Ascending aorta (tissue), 2 donors: Measurements from ENCODE around the gene ESAM. TPM values are rescaled to one million over a fixed set of nuclear protein-coding genes. Genes with fewer than 3 reads are reported as not detected.

Experiments
- DNase-seq, 2 donors: peaks; one replicate each; pipeline ENCODE4 v3.0.0-alpha.2; 2019; ENCODE audit warnings: low spot score in 2 of 2
- H3K27ac ChIP-seq, 2 donors: fragments of 200-600 bp; sonication (generic); one replicate each; pipeline ENCODE4 v1.5.1; 2016 to 2017; ENCODE audit warnings: mild to moderate bottlenecking in 1 of 2
- H3K27me3 ChIP-seq: fragments of 200-600 bp; sonication (generic); one replicate; pipeline ENCODE4 v1.5.1; 2017
- H3K36me3 ChIP-seq, 2 donors: fragments of 200-600 bp; sonication (generic); one replicate each; pipeline ENCODE4 v1.5.1; 2016
- H3K4me1 ChIP-seq, 2 donors: fragments of 200-600 bp; sonication (generic); one replicate each; pipeline ENCODE4 v1.5.1; 2016 to 2017; ENCODE audit warnings: mild to moderate bottlenecking in 1 of 2
- H3K4me3 ChIP-seq, 2 donors: fragments of 200-600 bp; sonication (generic); one replicate each; pipeline ENCODE4 v1.5.1; 2016 to 2017; ENCODE audit warnings: mild to moderate bottlenecking in 1 of 2
- H3K9me3 ChIP-seq, 2 donors: fragments of 200-600 bp; sonication (generic); one replicate each; pipeline ENCODE4 v1.5.1; 2016
- intact Hi-C: fragments of 100-400 bp; cut with DNase I; formaldehyde crosslinking; loops from one replicate; pipeline ENCODE4 v1.15.1; 2023
- total RNA-seq: library from RNA; depleted of rRNA; stranded (reverse); fragments of >200 nt; gene quantifications from one replicate; pipeline ENCODE4 v1.1.0, GENCODE V29; 2016
- TF ChIP-seq, protein P1 (sequence below), 3 experiments: fragments of 200-600 bp in 2 of 3; fragments of 450-650 bp in 1 of 3; sonication (generic) in 2 of 3; IDR thresholded peaks; one replicate each; pipeline ENCODE4 v1.5.1; 2016 to 2019; ENCODE audit warnings: antibody characterized with exemption in 3 of 3, mild to moderate bottlenecking in 1 of 3, moderate library complexity in 1 of 3

ESAM gene
- total RNA-seq, 1 donor from 2014 or later = 257 TPM

DNA sequence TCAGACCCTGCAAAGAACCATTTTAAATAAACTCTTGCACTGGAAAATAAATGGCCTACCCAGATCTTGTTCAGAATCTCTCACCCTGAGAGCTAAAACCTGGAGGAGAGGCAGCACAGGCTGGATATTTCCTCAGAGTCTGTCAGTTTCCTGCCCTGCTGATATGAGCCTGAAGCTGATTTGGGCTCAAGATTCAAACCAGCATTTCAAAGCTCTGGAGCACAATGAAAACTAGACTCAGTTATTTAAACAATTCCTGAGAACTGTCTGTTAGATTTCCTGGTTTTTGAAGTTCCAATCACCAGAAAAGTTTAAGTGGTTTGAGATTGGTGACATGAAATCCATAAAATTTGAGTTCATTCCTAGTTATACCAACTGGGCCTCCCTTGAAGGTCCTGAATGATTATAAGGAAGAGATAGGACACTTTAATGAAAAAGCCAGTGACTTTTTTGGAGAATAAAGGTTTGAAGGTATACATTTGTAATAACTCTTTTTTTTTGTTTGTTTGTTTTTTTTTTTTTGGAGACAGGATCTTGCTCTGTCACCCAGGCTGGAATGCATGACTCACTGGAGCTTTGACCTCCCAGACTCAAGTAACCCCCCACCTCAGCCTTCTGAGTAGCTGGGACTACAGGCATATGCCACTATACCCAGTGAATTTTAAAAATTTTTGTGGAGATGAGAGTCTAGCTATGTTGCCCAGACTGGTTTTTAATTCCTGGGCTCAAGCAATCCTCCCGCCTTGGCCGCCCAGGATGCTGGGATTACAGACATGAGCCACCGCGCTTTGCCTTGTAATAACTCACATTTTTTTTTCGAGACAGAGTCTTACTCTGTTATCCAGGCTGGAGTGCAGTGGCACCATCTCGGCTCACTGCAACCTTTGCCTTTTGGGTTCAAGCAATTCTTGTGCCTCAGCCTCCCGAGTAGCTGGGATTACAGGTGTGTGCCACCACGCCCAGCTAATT, 8.0 kb upstream of the ESAM start:
- Histone ChIP-seq H3K4me3 (no peak overlapping the region), H3K27me3 (no peaks in the 10 kb centered on the region), H3K4me1 (no peaks in the 10 kb centered on the region), H3K27ac (no peak overlapping the region), H3K36me3 (peaks cover 29 to 50% of the 10 kb centered on the region in 2 donors), H3K9me3 (no peaks in the 10 kb centered on the region)
- no peak for DNase-seq
- intact Hi-C loops = no loop called here
- TF ChIP-seq, protein P1, sequence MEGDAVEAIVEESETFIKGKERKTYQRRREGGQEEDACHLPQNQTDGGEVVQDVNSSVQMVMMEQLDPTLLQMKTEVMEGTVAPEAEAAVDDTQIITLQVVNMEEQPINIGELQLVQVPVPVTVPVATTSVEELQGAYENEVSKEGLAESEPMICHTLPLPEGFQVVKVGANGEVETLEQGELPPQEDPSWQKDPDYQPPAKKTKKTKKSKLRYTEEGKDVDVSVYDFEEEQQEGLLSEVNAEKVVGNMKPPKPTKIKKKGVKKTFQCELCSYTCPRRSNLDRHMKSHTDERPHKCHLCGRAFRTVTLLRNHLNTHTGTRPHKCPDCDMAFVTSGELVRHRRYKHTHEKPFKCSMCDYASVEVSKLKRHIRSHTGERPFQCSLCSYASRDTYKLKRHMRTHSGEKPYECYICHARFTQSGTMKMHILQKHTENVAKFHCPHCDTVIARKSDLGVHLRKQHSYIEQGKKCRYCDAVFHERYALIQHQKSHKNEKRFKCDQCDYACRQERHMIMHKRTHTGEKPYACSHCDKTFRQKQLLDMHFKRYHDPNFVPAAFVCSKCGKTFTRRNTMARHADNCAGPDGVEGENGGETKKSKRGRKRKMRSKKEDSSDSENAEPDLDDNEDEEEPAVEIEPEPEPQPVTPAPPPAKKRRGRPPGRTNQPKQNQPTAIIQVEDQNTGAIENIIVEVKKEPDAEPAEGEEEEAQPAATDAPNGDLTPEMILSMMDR (IDR thresholded peaks at IDR 0.05) = no peak

DNA sequence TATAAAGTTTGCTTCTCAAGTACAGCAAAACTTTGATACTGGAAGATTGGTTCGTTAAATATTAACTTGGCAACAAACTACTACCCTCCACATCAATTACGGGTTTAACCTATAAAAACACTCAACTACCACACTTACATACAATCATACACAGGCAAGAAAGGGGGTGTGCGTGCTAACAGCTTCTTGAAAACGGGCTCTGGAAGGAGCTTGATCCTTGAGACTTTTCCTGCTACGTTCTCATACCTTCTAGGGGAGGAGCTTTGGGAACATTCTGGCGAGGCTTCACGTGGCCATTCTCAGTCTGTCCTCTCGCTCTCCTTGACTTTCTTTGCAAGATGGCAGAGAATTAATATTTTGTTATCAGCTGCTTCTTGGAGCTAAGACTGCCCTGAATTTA, 6.8 kb upstream of the ESAM start:
- Histone ChIP-seq H3K27me3 (no peaks in the 10 kb centered on the region), H3K4me1 (no peaks in the 10 kb centered on the region), H3K27ac (no peak overlapping the region), H3K36me3 (peaks cover 25 to 59% of the 10 kb centered on the region in 2 donors), H3K4me3 (no peak overlapping the region), H3K9me3 (no peaks in the 10 kb centered on the region)
- TF ChIP-seq, protein P1 (IDR thresholded peaks at IDR 0.05) = no peak
- intact Hi-C loops = no loop called here
- DNase-seq = no peak

DNA sequence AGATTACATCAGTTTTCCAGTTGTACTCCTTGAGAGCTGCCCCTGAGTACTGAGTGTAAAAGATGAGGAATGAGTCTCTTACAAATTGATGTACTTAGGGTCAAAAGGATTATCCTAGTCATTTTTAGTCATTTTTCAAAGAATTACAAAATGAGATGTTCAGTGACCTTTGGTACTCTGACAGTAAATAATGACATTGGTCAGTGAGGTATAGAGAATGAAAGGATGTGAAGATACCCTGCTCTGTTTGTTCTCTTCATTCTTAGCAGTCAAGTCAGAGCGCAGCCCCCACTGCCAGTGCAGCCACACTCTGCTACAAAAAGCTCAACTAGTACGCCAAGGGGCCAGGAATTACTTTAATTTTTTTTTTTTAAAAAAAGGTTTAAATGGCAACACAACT, 4.1 kb upstream of the ESAM start:
- TF ChIP-seq, protein P1 (IDR thresholded peaks at IDR 0.05) = no peak
- Histone ChIP-seq H3K36me3 (peaks cover 12 to 46% of the 10 kb centered on the region in 2 donors), H3K9me3 (no peaks in the 10 kb centered on the region), H3K27ac (no peak overlapping the region), H3K4me1 (peaks cover 0 to 10% of the 10 kb centered on the region in 2 donors), H3K4me3 (no peak overlapping the region), H3K27me3 (no peaks in the 10 kb centered on the region)
- intact Hi-C loops = no loop called here
- no peak for DNase-seq

DNA sequence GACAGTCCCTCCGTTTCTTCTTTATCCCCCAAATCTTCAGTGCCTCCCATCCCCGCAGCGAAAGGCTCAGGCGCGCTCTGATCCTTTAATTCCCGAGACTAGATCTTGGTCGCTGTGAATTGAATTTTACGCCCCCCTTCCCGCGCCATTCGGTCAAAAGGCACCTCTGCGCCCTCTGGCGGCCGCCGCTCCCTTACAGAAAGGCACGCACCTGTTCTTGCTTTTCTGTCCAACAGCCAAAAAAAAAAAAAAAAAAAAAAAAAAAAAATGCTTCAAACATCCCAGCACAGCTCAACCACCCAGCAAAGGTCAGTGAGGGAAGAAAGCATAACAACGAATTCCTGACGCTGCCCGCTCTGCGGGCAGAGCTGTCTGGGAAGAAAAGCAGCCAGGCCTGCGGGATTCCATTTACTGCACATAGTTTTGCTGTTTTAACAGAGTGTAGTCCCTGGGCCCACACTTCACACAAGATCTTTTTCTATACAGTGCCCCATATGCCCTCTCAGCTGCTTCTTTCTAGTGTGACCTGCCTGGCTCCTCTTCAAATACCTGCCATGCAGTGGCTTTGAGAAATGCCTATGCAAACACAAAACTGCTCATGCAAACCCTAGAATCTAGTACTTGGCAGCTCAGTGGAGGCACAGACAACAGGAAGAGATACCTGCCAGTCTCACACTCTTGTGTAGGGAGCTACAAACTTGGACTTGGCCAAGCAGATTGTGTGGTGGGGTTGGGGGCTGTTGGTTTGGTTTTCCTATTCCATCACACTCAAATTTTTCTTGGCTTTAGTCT, 1.3 kb upstream of the ESAM start:
- peak overlapping the region; percentile 79 to 85 for H3K27ac ChIP-seq
- H3K4me1 ChIP-seq = peaks cover 3 to 21% of the 10 kb centered on the region in 2 donors
- TF ChIP-seq, protein P1 (IDR thresholded peaks at IDR 0.05) = peak; percentile 26 to 75 (median 68)
- intact Hi-C loops = loop anchor here (1.0 to 2.0 kb wide), 3 partner anchors 38 to 94 kb away; no protein-coding TSS in a partner anchor
- peak in 1 of 2 donors; percentile 92 for DNase-seq
- H3K36me3 ChIP-seq = peaks cover 12 to 31% of the 10 kb centered on the region in 2 donors
- H3K4me3 ChIP-seq = peak overlapping the region; percentile 62 to 67
- H3K9me3 ChIP-seq = no peaks in the 10 kb centered on the region
- H3K27me3 ChIP-seq = no peaks in the 10 kb centered on the region

DNA sequence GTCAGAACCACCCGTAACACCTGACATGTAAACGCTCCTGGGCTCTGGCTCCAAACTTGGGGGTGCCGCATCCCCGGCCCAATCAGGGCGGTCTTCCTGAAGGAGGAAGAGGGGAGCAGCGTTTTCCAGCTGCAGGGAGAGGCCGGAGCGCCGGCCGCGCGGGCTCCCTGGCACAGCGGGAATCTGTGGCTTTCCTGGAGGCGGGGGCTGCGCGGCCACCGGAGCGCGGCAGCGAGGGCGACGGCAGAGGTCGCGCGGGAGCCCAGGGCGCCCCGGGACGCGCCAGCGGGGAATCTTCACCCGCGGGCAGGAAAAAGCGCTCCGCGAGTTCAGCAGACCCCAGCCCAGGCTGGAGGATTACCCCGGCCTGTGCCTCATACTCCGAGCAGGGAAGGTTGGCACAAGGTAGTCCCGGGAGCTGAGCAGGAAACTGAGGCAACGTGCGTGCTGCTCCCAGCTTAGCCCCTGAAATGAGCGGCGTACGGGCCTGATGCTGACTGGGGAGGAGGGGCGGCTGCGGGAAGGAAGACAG, 600 bp upstream of the ESAM start:
- peaks cover 3 to 21% of the 10 kb centered on the region in 2 donors for H3K4me1 ChIP-seq
- peak overlapping the region; percentile 62 to 67 for H3K4me3 ChIP-seq
- intact Hi-C loops = loop anchor here (1.0 to 2.0 kb wide), 4 partner anchors 39 to 118 kb away; no protein-coding TSS in a partner anchor
- no peak for DNase-seq
- peak overlapping the region; percentile 79 to 85 for H3K27ac ChIP-seq
- no peaks in the 10 kb centered on the region for H3K27me3 ChIP-seq
- TF ChIP-seq, protein P1 (IDR thresholded peaks at IDR 0.05) = no peak
- no peaks in the 10 kb centered on the region for H3K9me3 ChIP-seq
- peaks cover 12 to 28% of the 10 kb centered on the region in 2 donors for H3K36me3 ChIP-seq
